Measurements from ENCODE around the gene C11orf52.

Gene C11orf52

DNA sequence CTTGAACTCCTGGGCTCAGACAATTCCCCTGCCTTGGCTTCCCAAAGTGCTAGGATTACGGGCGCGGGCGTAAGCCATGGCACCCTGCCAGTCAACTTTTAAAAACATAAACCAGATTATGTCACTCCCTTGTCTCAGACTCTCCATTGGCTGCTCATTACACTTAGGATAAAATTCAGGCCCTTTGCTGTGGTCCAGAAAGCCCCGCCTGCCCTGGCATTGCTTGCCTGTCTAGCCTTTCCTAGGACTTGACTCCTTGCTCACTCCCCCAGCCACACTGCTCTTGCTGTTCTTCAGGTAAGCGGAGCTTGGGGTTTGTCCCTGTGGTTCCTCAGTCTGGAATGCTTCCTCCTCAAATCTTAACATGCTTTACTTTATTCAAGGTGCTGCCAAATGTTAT, 48.9 kb downstream of the C11orf52 start:
- no peak overlapping the region for H3K27ac ChIP-seq (ENCODE audit: low read depth in 2 of 2, low read length in 2 of 2)
- H3K36me3 ChIP-seq (ENCODE audit: control insufficient read depth in 2 of 2, insufficient read depth in 2 of 2, low read length in 2 of 2) = no peaks in the 10 kb centered on the region
- no peaks in the 10 kb centered on the region for H3K9me3 ChIP-seq (ENCODE audit: control insufficient read depth in 2 of 2, low read length in 2 of 2)
- no peak overlapping the region for H3K9ac ChIP-seq (ENCODE audit: low read depth in 1 of 2, low read length in 2 of 2)
- no peak overlapping the region for H3K4me3 ChIP-seq (ENCODE audit: low read length in 2 of 2)
- no peaks in the 10 kb centered on the region for H3K4me1 ChIP-seq (ENCODE audit: control insufficient read depth in 2 of 2, insufficient read depth in 2 of 2, low read length in 2 of 2)
- no peaks in the 10 kb centered on the region for H3K27me3 ChIP-seq (ENCODE audit: control insufficient read depth in 2 of 2, insufficient read depth in 2 of 2, low read length in 2 of 2)

- no peaks in the 10 kb centered on the region for H3K27me3 ChIP-seq (ENCODE audit: control insufficient read depth in 2 of 2, insufficient read depth in 2 of 2, low read length in 2 of 2)
- H3K9me3 ChIP-seq (ENCODE audit: control insufficient read depth in 2 of 2, low read length in 2 of 2) = no peaks in the 10 kb centered on the region
- H3K9ac ChIP-seq (ENCODE audit: low read depth in 1 of 2, low read length in 2 of 2) = no peak overlapping the region
- H3K27ac ChIP-seq (ENCODE audit: low read depth in 2 of 2, low read length in 2 of 2) = no peak overlapping the region
- no peaks in the 10 kb centered on the region for H3K36me3 ChIP-seq (ENCODE audit: control insufficient read depth in 2 of 2, insufficient read depth in 2 of 2, low read length in 2 of 2)
- no peaks in the 10 kb centered on the region for H3K4me1 ChIP-seq (ENCODE audit: control insufficient read depth in 2 of 2, insufficient read depth in 2 of 2, low read length in 2 of 2)
- H3K4me3 ChIP-seq (ENCODE audit: low read length in 2 of 2) = no peak overlapping the region
Measured at GRCh38 chr11:111969344-111969743, 50.6 kb downstream of the C11orf52 start.

DNA sequence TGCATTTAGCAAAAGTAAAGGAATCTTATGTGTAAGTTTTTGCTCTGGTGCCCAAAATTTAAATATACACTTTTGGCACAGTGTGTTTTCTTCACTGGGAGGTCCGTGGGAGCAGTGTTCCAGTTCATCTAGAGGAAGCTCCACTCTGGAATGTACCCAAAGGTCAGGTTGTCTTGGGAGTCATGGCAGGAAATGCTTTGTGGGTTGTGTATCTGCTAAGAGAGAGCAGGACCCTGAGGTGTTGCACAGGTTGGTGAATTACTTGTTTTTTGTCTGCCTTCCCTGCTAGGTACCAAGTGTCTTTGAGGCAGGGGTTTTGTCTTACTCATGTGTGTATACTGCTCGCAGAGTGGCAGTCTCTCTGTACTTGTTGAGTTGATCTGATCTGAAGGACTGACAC, 55.7 kb downstream of the C11orf52 start:
- Histone ChIP-seq H3K4me1 (ENCODE audit: control insufficient read depth in 2 of 2, insufficient read depth in 2 of 2, low read length in 2 of 2) (peaks cover 7 to 17% of the 10 kb centered on the region in 2 donors), H3K9ac (ENCODE audit: low read depth in 1 of 2, low read length in 2 of 2) (no peak overlapping the region), H3K4me3 (ENCODE audit: low read length in 2 of 2) (no peak overlapping the region), H3K27me3 (ENCODE audit: control insufficient read depth in 2 of 2, insufficient read depth in 2 of 2, low read length in 2 of 2) (peaks cover 0 to 5% of the 10 kb centered on the region in 2 donors), H3K27ac (ENCODE audit: low read depth in 2 of 2, low read length in 2 of 2) (no peak overlapping the region), H3K9me3 (ENCODE audit: control insufficient read depth in 2 of 2, low read length in 2 of 2) (no peaks in the 10 kb centered on the region), H3K36me3 (ENCODE audit: control insufficient read depth in 2 of 2, insufficient read depth in 2 of 2, low read length in 2 of 2) (no peaks in the 10 kb centered on the region)

DNA sequence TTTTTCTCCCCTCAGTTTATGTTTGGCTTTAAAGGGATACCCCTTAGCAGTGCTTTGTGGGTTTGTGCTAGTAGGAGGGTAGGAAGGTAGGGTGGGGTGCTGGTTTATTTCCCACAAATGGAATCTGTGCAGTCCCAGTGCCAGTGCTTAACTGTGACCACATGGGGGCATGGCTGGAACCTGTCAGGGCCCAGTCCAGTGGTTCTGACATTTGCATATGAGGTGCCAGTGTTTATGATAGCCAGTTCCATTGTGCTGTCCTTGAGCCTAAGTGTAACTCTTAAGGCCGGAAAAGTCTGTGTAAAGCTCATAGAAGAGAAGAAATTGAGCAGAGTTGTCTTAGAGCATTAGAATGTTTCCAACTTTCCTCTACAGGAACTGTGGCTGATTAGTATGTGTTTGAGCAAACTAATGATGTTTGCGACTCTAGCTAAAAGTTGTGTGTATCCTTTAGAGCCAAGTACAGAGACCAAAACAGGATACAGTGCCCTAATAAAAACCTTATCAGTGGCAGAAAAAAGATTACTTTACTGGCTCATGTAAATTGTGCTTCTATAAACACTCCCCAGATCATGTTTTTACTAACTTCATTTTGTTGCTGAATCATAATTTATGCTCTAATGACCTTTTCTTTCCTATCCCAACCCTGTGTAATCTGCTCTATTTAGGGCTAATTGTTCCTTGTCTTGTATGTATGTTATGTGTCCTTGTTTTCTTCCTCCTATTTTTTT, 56.5 kb downstream of the C11orf52 start:
- H3K4me1 ChIP-seq (ENCODE audit: control insufficient read depth in 2 of 2, insufficient read depth in 2 of 2, low read length in 2 of 2) = peaks cover 7 to 17% of the 10 kb centered on the region in 2 donors
- H3K27ac ChIP-seq (ENCODE audit: low read depth in 2 of 2, low read length in 2 of 2) = no peak overlapping the region
- no peak overlapping the region for H3K4me3 ChIP-seq (ENCODE audit: low read length in 2 of 2)
- H3K27me3 ChIP-seq (ENCODE audit: control insufficient read depth in 2 of 2, insufficient read depth in 2 of 2, low read length in 2 of 2) = peaks cover 0 to 5% of the 10 kb centered on the region in 2 donors
- no peak overlapping the region for H3K9ac ChIP-seq (ENCODE audit: low read depth in 1 of 2, low read length in 2 of 2)
- no peaks in the 10 kb centered on the region for H3K36me3 ChIP-seq (ENCODE audit: control insufficient read depth in 2 of 2, insufficient read depth in 2 of 2, low read length in 2 of 2)
- no peaks in the 10 kb centered on the region for H3K9me3 ChIP-seq (ENCODE audit: control insufficient read depth in 2 of 2, low read length in 2 of 2)

DNA sequence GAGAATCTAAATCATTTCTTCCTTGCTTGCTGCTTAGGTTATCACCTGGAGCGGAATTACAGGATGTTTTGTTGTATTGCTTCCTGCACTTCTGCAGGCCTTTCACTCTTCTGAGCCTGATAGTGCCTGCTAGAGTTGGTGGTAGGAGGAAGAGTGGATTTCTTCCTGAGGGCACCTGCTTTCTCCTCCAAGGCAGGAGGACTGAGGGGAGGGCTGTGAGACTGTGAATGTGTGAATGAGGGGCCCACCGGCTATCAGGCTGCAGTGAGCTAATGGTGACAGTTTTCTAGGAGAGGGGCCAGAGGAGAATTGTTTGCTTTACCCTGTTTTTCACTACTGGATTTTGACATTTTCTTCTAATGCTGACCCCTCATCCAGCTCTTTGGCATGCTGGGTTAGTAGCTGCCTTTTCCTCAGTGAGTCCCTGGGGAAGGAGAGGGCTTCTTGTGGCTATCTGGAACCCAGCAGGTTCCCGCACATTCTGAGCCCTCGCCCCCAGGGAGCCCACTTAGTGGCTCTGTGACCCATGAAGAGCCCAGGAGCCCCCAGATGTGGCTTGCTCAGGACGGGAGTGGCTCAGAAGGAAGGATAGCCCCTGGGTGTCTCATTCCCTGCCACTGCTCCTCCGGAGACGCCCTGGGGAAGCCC, 57.5 kb downstream of the C11orf52 start:
- Histone ChIP-seq H3K9ac (ENCODE audit: low read depth in 1 of 2, low read length in 2 of 2) (no peak overlapping the region), H3K36me3 (ENCODE audit: control insufficient read depth in 2 of 2, insufficient read depth in 2 of 2, low read length in 2 of 2) (no peaks in the 10 kb centered on the region), H3K9me3 (ENCODE audit: control insufficient read depth in 2 of 2, low read length in 2 of 2) (no peaks in the 10 kb centered on the region), H3K27me3 (ENCODE audit: control insufficient read depth in 2 of 2, insufficient read depth in 2 of 2, low read length in 2 of 2) (peaks cover 0 to 5% of the 10 kb centered on the region in 2 donors), H3K4me1 (ENCODE audit: control insufficient read depth in 2 of 2, insufficient read depth in 2 of 2, low read length in 2 of 2) (peaks cover 7 to 17% of the 10 kb centered on the region in 2 donors), H3K4me3 (ENCODE audit: low read length in 2 of 2) (no peak overlapping the region), H3K27ac (ENCODE audit: low read depth in 2 of 2, low read length in 2 of 2) (peak overlapping the region in 1 of 2 donors; percentile 38)

All from mucosa of rectum (tissue), 2 donors.